ENCODE measurements around the gene B4GALT3. TPM values are rescaled to one million over a fixed set of nuclear protein-coding genes. Genes with fewer than 3 reads are reported as not detected.

The B4GALT3 gene
- total and polyA plus RNA-seq, 9 of the 15 experiments (the other 6 are each of a cell fraction or from before 2014, with no cell fraction given): 31.2 to 103 (median 46.1) TPM

GRCh38 chr1:161139766-161140165 is 37.5 kb downstream of the B4GALT3 start (continued):
- TF ChIP-seq TRIM25 (IDR thresholded peaks at IDR 0.05; ENCODE audit: borderline replicate concordance): no peak
- no peak for TF ChIP-seq ZBTB43 (CRISPR knock-in tag; IDR thresholded peaks at IDR 0.05)
- TF ChIP-seq HBP1 (CRISPR knock-in tag; IDR thresholded peaks at IDR 0.05): no peak
- peak; percentile 30; the same call in 1 of the 2 replicates for TF ChIP-seq SMC3 (conservative IDR thresholded peaks at IDR 0.05; ENCODE audit: insufficient read depth, low read depth, low read length)
- TF ChIP-seq KLF13 (tag; IDR thresholded peaks at IDR 0.05; ENCODE audit: borderline replicate concordance, low read depth): no peak
- TF ChIP-seq RBM17 (IDR thresholded peaks at IDR 0.05; ENCODE audit: borderline replicate concordance, low read depth, low read length): no peak
- TF ChIP-seq ATF4 (CRISPR knock-in tag; IDR thresholded peaks at IDR 0.05): no peak
- no peak for TF ChIP-seq EWSR1 (IDR thresholded peaks at IDR 0.05; ENCODE audit: borderline replicate concordance, low read depth, partially characterized antibody)
- TF ChIP-seq PATZ1 (CRISPR knock-in tag; IDR thresholded peaks at IDR 0.05; ENCODE audit: borderline replicate concordance): no peak
- no peak for TF ChIP-seq ZKSCAN8 (CRISPR knock-in tag; IDR thresholded peaks at IDR 0.05)
- no peak for TF ChIP-seq HMG20A (CRISPR knock-in tag; conservative IDR thresholded peaks at IDR 0.05)
- TF ChIP-seq ZNF146 (CRISPR knock-in tag; IDR thresholded peaks at IDR 0.05; ENCODE audit: unreplicated experiment): no peak
- TF ChIP-seq PHF21A (IDR thresholded peaks at IDR 0.05; ENCODE audit: borderline replicate concordance, low read depth): no peak
- TF ChIP-seq ZFX (CRISPR knock-in tag; IDR thresholded peaks at IDR 0.05): no peak
- TF ChIP-seq ZNF41 (CRISPR knock-in tag; conservative IDR thresholded peaks at IDR 0.05): no peak
- TF ChIP-seq CTCF (IDR thresholded peaks at IDR 0.05 in 2 of 3, conservative IDR thresholded peaks at IDR 0.05 in 1 of 3; ENCODE audit: insufficient read depth in 2 of 3, low read depth in 1 of 3, low read length in 3 of 3): peak; percentile 55 to 85 (median 59); a peak in 5 of 6 replicates
- TF ChIP-seq RAD21 (CRISPR knock-in tag; conservative IDR thresholded peaks at IDR 0.05 in 1 of 2, IDR thresholded peaks at IDR 0.05 in 1 of 2): peak; percentile 65 to 75
- TF ChIP-seq POLR2AphosphoS2 (IDR thresholded peaks at IDR 0.05; ENCODE audit: low read length): no peak

Measured in K562 (cell line).